H1 (cell line): Measurements from ENCODE around the gene SLC13A5. TPM values are rescaled to one million over a fixed set of nuclear protein-coding genes. Genes with fewer than 3 reads are reported as not detected.

Source experiments
- CTCF ChIA-PET: fragments of 300-600 bp; sonication (Branson Sonifier 250); formaldehyde crosslinking; loops from one replicate; lab custom pipeline; 2021; ENCODE audit not compliant: partially characterized antibody; lab: Charles Lee
- POLR2A ChIA-PET: fragments of 300-600 bp; sonication (Branson Sonifier 250); formaldehyde crosslinking; loops from one replicate; lab custom pipeline; 2021; ENCODE audit warnings: inconsistent platforms; ENCODE audit not compliant: partially characterized antibody; lab: Charles Lee
- DNase-seq, 2 experiments: peaks; one replicate each; pipeline versions ENCODE4 v3.0.0 to v3.0.0-alpha.2; 2010 to 2022; ENCODE audit warnings: low spot score in 2 of 2, low read depth in 1 of 2, mixed read lengths in 1 of 2
- FAIRE-seq: peaks from 2 replicates; lab custom pipeline; 2011; peaks lifted over from hg19 to GRCh38; lab: Jason Lieb, UNC
- H2AFZ ChIP-seq: 2 replicates; pipeline ENCODE4 v1.8.1; 2012; ENCODE audit warnings: low read length, inconsistent platforms
- H2AK5ac ChIP-seq: 2 replicates; pipeline ENCODE4 v1.6.1; 2013; ENCODE audit warnings: low read depth, low read length
- H2BK120ac ChIP-seq: replicated peaks from 2 replicates; pipeline ENCODE3; 2013; ENCODE audit warnings: low read depth, low read length, inconsistent platforms
- H2BK12ac ChIP-seq: 2 replicates; pipeline ENCODE4 v1.6.1; 2013; ENCODE audit warnings: low read depth, low read length
- H2BK15ac ChIP-seq: 2 replicates; pipeline ENCODE4 v1.6.1; 2013; ENCODE audit warnings: low read length
- H2BK20ac ChIP-seq: 2 replicates; pipeline ENCODE4 v1.6.1; 2013; ENCODE audit warnings: low read length
- H2BK5ac ChIP-seq: 2 replicates; pipeline ENCODE4 v1.6.1; 2013; ENCODE audit warnings: low read depth, low read length
- H3K14ac ChIP-seq: 2 replicates; pipeline ENCODE4 v1.6.1; 2013; ENCODE audit warnings: inconsistent platforms; ENCODE audit not compliant: insufficient read length
- H3K18ac ChIP-seq: 2 replicates; pipeline ENCODE4 v1.6.1; 2013; ENCODE audit warnings: low read length; ENCODE audit errors: extremely low read depth
- H3K23ac ChIP-seq: 2 replicates; pipeline ENCODE4 v1.6.1; 2013; ENCODE audit warnings: inconsistent platforms; ENCODE audit not compliant: insufficient read length
- H3K23me2 ChIP-seq: 2 replicates; pipeline ENCODE4 v1.6.1; 2013; ENCODE audit warnings: low read depth, low read length
- H3K27ac ChIP-seq: 2 replicates; pipeline ENCODE4 v1.6.1; 2011; ENCODE audit warnings: low read depth, low read length, inconsistent platforms
- H3K27me3 ChIP-seq, 4 experiments: replicated peaks in 1 of 4; 1 replicate in 1 of 4; 2 replicates in 3 of 4; pipeline versions ENCODE4 v1.6.1 to v1.8.1; 2011 to 2013; ENCODE audit warnings: low read length in 3 of 4, mild to moderate bottlenecking in 3 of 4, inconsistent platforms in 2 of 4, mixed read lengths in 2 of 4, moderate library complexity in 1 of 4; ENCODE audit not compliant: control insufficient read depth in 3 of 4, insufficient read depth in 3 of 4; ENCODE audit errors: extremely low read depth in 1 of 4
- H3K36me3 ChIP-seq, 4 experiments: 2 replicates each; pipeline versions ENCODE4 v1.6.1 to v1.8.1; 2011 to 2013; ENCODE audit warnings: mild to moderate bottlenecking in 4 of 4, low read length in 3 of 4, moderate library complexity in 2 of 4, control low read depth in 1 of 4, inconsistent platforms in 1 of 4; ENCODE audit not compliant: insufficient read depth in 4 of 4, control insufficient read depth in 2 of 4
- H3K4ac ChIP-seq: replicated peaks from 2 replicates; pipeline ENCODE3; 2013; ENCODE audit warnings: low read length, low read depth, mixed read lengths, inconsistent platforms; ENCODE audit not compliant: insufficient read length
- H3K4me1 ChIP-seq, 4 experiments: replicated peaks in 1 of 4; 1 replicate in 1 of 4; 2 replicates in 3 of 4; pipeline versions ENCODE4 v1.6.1 to v1.8.1; 2011 to 2013; ENCODE audit warnings: low read length in 3 of 4, inconsistent platforms in 2 of 4, mixed read lengths in 1 of 4; ENCODE audit not compliant: insufficient read depth in 4 of 4, control insufficient read depth in 3 of 4
- H3K4me2 ChIP-seq, 2 experiments: 2 replicates each; pipeline versions ENCODE4 v1.6.1 to v1.8.1; 2011 to 2013; ENCODE audit warnings: low read depth in 2 of 2, low read length in 2 of 2, control low read depth in 1 of 2, inconsistent platforms in 1 of 2, mild to moderate bottlenecking in 1 of 2; ENCODE audit not compliant: insufficient read depth in 1 of 2
- H3K4me3 ChIP-seq, 4 experiments: fragments of 200-600, 300-600 bp in 1 of 4; sonication (generic), shearing (Covaris generic), sonication (Bioruptor Twin) in 1 of 4; 2 replicates each; pipeline versions ENCODE4 v1.5.1 to v1.8.1; 2011 to 2016; ENCODE audit warnings: low read length in 4 of 4, low read depth in 3 of 4, control low read depth in 2 of 4, inconsistent platforms in 2 of 4, mild to moderate bottlenecking in 2 of 4, mixed read lengths in 1 of 4, moderate library complexity in 1 of 4; ENCODE audit not compliant: insufficient read depth in 2 of 4; ENCODE audit errors: extremely low read depth in 1 of 4
- H3K56ac ChIP-seq: replicated peaks from 2 replicates; pipeline ENCODE3; 2013; ENCODE audit warnings: low read depth, mild to moderate bottlenecking, mixed read lengths, low read length, inconsistent platforms; ENCODE audit not compliant: insufficient read length
- H3K79me1 ChIP-seq: 2 replicates; pipeline ENCODE4 v1.6.1; 2013; ENCODE audit warnings: low read depth, low read length, control low read depth
- H3K79me2 ChIP-seq, 2 experiments: 2 replicates each; pipeline versions ENCODE4 v1.6.1 to v1.8.1; 2012 to 2013; ENCODE audit warnings: low read length in 2 of 2, mild to moderate bottlenecking in 2 of 2, inconsistent platforms in 1 of 2; ENCODE audit not compliant: insufficient read depth in 2 of 2, control insufficient read depth in 1 of 2
- H3K9ac ChIP-seq, 4 experiments: replicated peaks in 1 of 4; 1 replicate in 1 of 4; 2 replicates in 3 of 4; pipeline versions ENCODE4 v1.6.1 to v1.8.1; 2011 to 2013; ENCODE audit warnings: low read depth in 3 of 4, low read length in 3 of 4, control low read depth in 2 of 4, mild to moderate bottlenecking in 2 of 4, moderate library complexity in 2 of 4, inconsistent platforms in 1 of 4; ENCODE audit errors: extremely low read depth in 1 of 4
- H3K9me3 ChIP-seq, 2 experiments: 2 replicates each; pipeline versions ENCODE4 v1.6.1 to v1.8.1; 2012 to 2013; ENCODE audit warnings: mild to moderate bottlenecking in 2 of 2, moderate library complexity in 2 of 2, control low read depth in 1 of 2, inconsistent platforms in 1 of 2, low read depth in 1 of 2, low read length in 1 of 2, mixed read lengths in 1 of 2; ENCODE audit not compliant: insufficient read depth in 2 of 2
- H4K20me1 ChIP-seq, 2 experiments: replicated peaks in 1 of 2; 2 replicates each; pipeline versions ENCODE3 to v1.8.1; 2011 to 2013; ENCODE audit warnings: inconsistent platforms in 2 of 2, low read length in 2 of 2, mild to moderate bottlenecking in 1 of 2; ENCODE audit not compliant: insufficient read depth in 2 of 2, control insufficient read depth in 1 of 2
- H4K5ac ChIP-seq: 2 replicates; pipeline ENCODE4 v1.6.1; 2013; ENCODE audit warnings: low read length, low read depth, mixed read lengths, inconsistent platforms; ENCODE audit not compliant: insufficient read length
- H4K8ac ChIP-seq: 2 replicates; pipeline ENCODE4 v1.8.0; 2013; ENCODE audit warnings: mild to moderate bottlenecking, moderate library complexity, low read length, inconsistent platforms; ENCODE audit not compliant: insufficient read depth; ENCODE audit errors: extremely low read depth
- H4K91ac ChIP-seq: replicated peaks from 2 replicates; pipeline ENCODE3; 2013; ENCODE audit warnings: low read length, mixed read lengths, inconsistent platforms; ENCODE audit not compliant: insufficient read length
- BCL11A ChIP-seq, 2 experiments: IDR thresholded peaks; one replicate each; pipeline ENCODE4 v1.6.1; 2011; ENCODE audit warnings: low read depth in 2 of 2, low read length in 2 of 2, mild to moderate bottlenecking in 2 of 2
- NRF1 ChIP-seq: IDR thresholded peaks from 2 replicates; pipeline ENCODE4 v1.6.1; 2011; ENCODE audit warnings: mild to moderate bottlenecking, low read depth, low read length, improper control_type of control experiment
- SP4 ChIP-seq: IDR thresholded peaks from 2 replicates; pipeline ENCODE4 v1.6.1; 2012; ENCODE audit warnings: low read length, inconsistent platforms
- WGBS, 2 experiments: shearing (Covaris generic) in 1 of 2; methylation state at CpG; one replicate each; pipeline versions ENCODE4 v1.1.6 to v1.1.7; 2013 to 2015; ENCODE audit warnings: low lambda C conversion rate in 2 of 2, mixed read lengths in 2 of 2, inconsistent platforms in 1 of 2, low coverage in 1 of 2, missing lambda C conversion rate in 1 of 2; ENCODE audit not compliant: insufficient replicate concordance in 2 of 2, insufficient coverage in 1 of 2, insufficient read length in 1 of 2; ENCODE audit errors: extremely low coverage in 1 of 2, missing lambda C conversion rate in 1 of 2; 5-methylcytosine and 5-hydroxymethylcytosine counted together
- polyA plus RNA-seq, 7 experiments: library from polyadenylated mRNA; depleted of rRNA in 3 of 7; stranded (reverse) in 5 of 7; unstranded in 2 of 7; fragments of >200 nt in 5 of 7; fragments of 200-250 nt in 2 of 7; gene quantifications; 1 replicate in 5 of 7; 2 replicates in 1 of 7; 4 replicates in 1 of 7; pipeline versions ENCODE4 v1.2.1 to v1.2.3, GENCODE V29; 2011 to 2013; ENCODE audit warnings: missing spikeins in 2 of 7, mixed read lengths in 2 of 7
- total RNA-seq: library from RNA; stranded (reverse); fragmentation: NEBNext Ultra II Directional; extraction: Animal tissue kit (Norgen Biotek cat#: 25700); gene quantifications from 2 replicates; pipeline ENCODE4 v1.2.1, GENCODE V29; 2021

The SLC13A5 gene
- total and polyA plus RNA-seq, 2 of the 8 experiments (the other 6 are each of a cell fraction or from before 2014, with no cell fraction given) = 2.1 to 2.6 TPM

GRCh38 chr17:6682339-6682738 lies 30.8 kb downstream of the SLC13A5 start:
- no peak overlapping the region for H3K4ac ChIP-seq
- H3K23ac ChIP-seq = no peak overlapping the region
- H3K56ac ChIP-seq = no peak overlapping the region
- no peak overlapping the region for H3K18ac ChIP-seq
- POLR2A ChIA-PET = no interaction called here
- no peaks in the 10 kb centered on the region for H3K36me3 ChIP-seq
- H2BK15ac ChIP-seq = no peak overlapping the region
- H3K79me1 ChIP-seq = no peaks in the 10 kb centered on the region
- H4K91ac ChIP-seq = no peak overlapping the region
- H4K8ac ChIP-seq = no peak overlapping the region
- no peak overlapping the region for H2AK5ac ChIP-seq
- no peak overlapping the region for H2BK5ac ChIP-seq
- no peak overlapping the region for H3K4me2 ChIP-seq
- H3K27ac ChIP-seq = no peak overlapping the region
- H3K23me2 ChIP-seq = no peaks in the 10 kb centered on the region
- H3K14ac ChIP-seq = no peak overlapping the region
- no peak for FAIRE-seq
- no peak overlapping the region for H4K5ac ChIP-seq
- H3K79me2 ChIP-seq = no peaks in the 10 kb centered on the region
- CTCF ChIA-PET = interaction anchor here (0.6 to 2.6 kb wide), 9 partner anchors 10 to 228 kb away, joined by 3 to 13 read pairs (median 4); partner anchors contain the start of gene SLC13A5
- no peak overlapping the region for H3K4me3 ChIP-seq
- no peak overlapping the region for H2BK20ac ChIP-seq
- H3K9me3 ChIP-seq = no peaks in the 10 kb centered on the region
- no peak for DNase-seq
- no peaks in the 10 kb centered on the region; a peak in 1 of 7 replicates for H3K27me3 ChIP-seq
- no peaks in the 10 kb centered on the region; a peak in 1 of 7 replicates for H3K4me1 ChIP-seq
- H2BK120ac ChIP-seq = no peak overlapping the region
- H3K9ac ChIP-seq = no peak overlapping the region
- H2BK12ac ChIP-seq = no peak overlapping the region
- 77% methylated on average over 4 of the region's 4 CpGs; no CpG with 5 or more reads in 1 of the 2 experiments for WGBS, 2 experiments
- H4K20me1 ChIP-seq = no peaks in the 10 kb centered on the region
- H2AFZ ChIP-seq = no peak overlapping the region
- TF ChIP-seq SP4 = no peak
- TF ChIP-seq BCL11A (IDR thresholded peaks at IDR 0.05; ENCODE audit: low read depth in 2 of 2, low read length in 2 of 2) = no peak
- no peak for TF ChIP-seq NRF1
